ENCODE measurements around the gene PCNA. TPM values are rescaled to one million over a fixed set of nuclear protein-coding genes. Genes with fewer than 3 reads are reported as not detected.

The PCNA gene
- total RNA-seq, 1 donor from 2014 or later, result 60.8 TPM

DNA sequence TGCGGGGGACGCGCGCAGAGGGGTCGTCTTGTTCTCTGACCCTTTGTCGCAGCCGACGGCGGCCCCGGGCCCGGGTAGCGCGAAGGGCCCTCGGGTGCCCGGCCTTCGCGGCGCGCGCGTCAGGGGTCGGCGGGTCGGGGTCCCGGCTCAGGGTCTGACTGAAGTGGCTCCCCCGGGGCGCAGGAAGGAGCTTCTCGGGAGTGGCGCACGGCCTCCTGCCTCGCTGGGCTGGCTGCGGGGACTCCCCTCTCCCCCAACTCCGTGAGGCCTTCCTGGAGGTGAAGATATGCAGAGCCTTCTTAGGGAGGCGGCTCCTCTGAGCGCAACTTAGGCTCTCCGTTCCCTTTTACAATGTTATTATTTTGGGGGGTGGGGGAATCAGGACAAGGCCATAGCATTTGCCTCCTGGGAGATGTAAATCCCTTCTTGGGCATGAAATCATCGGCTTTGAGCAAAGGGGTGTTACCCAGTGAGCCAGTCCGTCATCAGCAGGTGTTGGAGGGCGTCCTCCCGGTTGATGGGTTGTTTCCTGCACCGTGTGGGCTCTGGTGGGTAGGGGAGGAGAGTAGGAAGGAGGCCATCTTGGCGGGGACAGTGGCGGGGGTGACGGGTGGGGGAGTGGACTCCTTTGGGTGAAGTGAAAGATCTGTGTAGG is 7.6 kb upstream of the PCNA start:
- Histone ChIP-seq H3K27me3 (ENCODE audit: control insufficient read depth, insufficient read depth, low read length) (no peaks in the 10 kb centered on the region), H3K36me3 (ENCODE audit: control insufficient read depth, insufficient read depth, low read length) (no peaks in the 10 kb centered on the region), H3K4me3 (ENCODE audit: low read depth, low read length) (peak overlapping the region; percentile 77)
- DNase-seq (ENCODE audit: low read depth), result peak; percentile 43
- FAIRE-seq, result no peak
- TF ChIP-seq, protein P1, sequence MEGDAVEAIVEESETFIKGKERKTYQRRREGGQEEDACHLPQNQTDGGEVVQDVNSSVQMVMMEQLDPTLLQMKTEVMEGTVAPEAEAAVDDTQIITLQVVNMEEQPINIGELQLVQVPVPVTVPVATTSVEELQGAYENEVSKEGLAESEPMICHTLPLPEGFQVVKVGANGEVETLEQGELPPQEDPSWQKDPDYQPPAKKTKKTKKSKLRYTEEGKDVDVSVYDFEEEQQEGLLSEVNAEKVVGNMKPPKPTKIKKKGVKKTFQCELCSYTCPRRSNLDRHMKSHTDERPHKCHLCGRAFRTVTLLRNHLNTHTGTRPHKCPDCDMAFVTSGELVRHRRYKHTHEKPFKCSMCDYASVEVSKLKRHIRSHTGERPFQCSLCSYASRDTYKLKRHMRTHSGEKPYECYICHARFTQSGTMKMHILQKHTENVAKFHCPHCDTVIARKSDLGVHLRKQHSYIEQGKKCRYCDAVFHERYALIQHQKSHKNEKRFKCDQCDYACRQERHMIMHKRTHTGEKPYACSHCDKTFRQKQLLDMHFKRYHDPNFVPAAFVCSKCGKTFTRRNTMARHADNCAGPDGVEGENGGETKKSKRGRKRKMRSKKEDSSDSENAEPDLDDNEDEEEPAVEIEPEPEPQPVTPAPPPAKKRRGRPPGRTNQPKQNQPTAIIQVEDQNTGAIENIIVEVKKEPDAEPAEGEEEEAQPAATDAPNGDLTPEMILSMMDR (IDR thresholded peaks at IDR 0.05; ENCODE audit: insufficient read depth, low read length, severe bottlenecking), result no peak

DNA sequence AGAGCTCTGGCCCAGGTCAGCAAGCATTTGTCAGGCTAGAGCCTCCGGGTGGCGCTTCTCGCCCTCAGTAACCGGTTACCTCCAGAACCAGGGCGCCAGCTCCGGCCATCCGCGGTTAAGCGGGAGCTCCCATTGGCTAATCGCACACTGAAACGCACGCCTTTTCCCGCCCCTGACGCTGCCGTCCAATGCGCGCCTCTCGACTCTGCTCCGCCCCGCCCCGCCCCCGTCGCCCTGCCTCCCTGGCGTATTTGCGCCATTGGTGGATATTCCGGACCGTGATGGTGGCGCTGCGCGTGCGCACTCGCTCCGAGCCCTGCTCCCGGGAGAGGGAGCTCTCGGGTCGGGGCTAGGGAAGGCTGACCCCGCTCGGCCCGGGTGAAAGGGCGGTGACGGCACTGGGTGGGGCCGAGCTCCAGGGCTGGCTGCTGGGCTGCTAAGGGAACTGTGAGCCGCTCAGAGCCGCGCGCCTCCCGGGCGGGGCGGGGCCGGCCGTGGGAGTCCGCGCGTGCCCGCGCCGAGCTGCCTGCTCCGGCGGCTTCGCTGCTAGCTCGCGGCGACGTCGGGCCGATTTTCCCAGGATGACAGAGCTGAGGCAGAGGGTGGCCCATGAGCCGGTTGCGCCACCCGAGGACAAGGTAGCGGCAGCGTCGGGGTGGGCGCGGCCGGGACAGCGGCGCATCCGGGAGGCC is 6.9 kb upstream of the PCNA start, which contains the start of gene CDS2:
Gene CDS2 (plus strand): TSS at position 497 of the 692 bp plus-strand sequence. CDS start 85 bp downstream, at position 582.
- Histone ChIP-seq H3K27me3 (ENCODE audit: control insufficient read depth, insufficient read depth, low read length) (no peaks in the 10 kb centered on the region), H3K36me3 (ENCODE audit: control insufficient read depth, insufficient read depth, low read length) (no peaks in the 10 kb centered on the region), H3K4me3 (ENCODE audit: low read depth, low read length) (peak within 1 kb of the TSS; percentile 77)
- TF ChIP-seq, protein P1 (IDR thresholded peaks at IDR 0.05; ENCODE audit: insufficient read depth, low read length, severe bottlenecking), result peak; percentile 53
- FAIRE-seq (no peak), DNase-seq (ENCODE audit: low read depth) (peak; percentile 93)

- Histone ChIP-seq H3K4me3 (ENCODE audit: low read depth, low read length) (no peak overlapping the region), H3K27me3 (ENCODE audit: control insufficient read depth, insufficient read depth, low read length) (no peaks in the 10 kb centered on the region), H3K36me3 (ENCODE audit: control insufficient read depth, insufficient read depth, low read length) (peaks cover 2% of the 10 kb centered on the region)
- TF ChIP-seq, protein P1 (IDR thresholded peaks at IDR 0.05; ENCODE audit: insufficient read depth, low read length, severe bottlenecking), result no peak
- FAIRE-seq (no peak), DNase-seq (ENCODE audit: low read depth) (no peak)
Measured at GRCh38 chr20:5122873-5123260, 3.1 kb upstream of the PCNA start.

DNA sequence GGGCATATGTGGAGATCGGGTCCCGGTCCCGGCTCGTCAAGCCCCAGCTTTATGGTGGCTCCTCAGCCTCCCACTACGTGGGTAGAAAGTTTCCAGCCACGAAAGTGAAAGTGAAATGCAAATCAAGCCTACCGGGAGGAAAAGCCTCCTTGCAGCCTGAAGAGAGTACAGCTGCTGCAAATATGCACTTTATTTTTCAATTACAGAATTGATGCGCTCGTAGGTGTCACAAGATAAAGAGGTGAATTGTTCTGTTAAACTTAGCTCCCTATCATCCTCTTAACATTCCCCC is 373 bp upstream of the PCNA start:
- Histone ChIP-seq H3K36me3 (ENCODE audit: control insufficient read depth, insufficient read depth, low read length) (peaks cover 8% of the 10 kb centered on the region), H3K4me3 (ENCODE audit: low read depth, low read length) (peak overlapping the region; percentile 55), H3K27me3 (ENCODE audit: control insufficient read depth, insufficient read depth, low read length) (no peaks in the 10 kb centered on the region)
- FAIRE-seq (no peak), DNase-seq (ENCODE audit: low read depth) (no peak)
- TF ChIP-seq, protein P1 (IDR thresholded peaks at IDR 0.05; ENCODE audit: insufficient read depth, low read length, severe bottlenecking), result no peak

- DNase-seq (ENCODE audit: low read depth) (no peak), FAIRE-seq (no peak)
- Histone ChIP-seq H3K4me3 (ENCODE audit: low read depth, low read length) (peak overlapping the region; percentile 55), H3K27me3 (ENCODE audit: control insufficient read depth, insufficient read depth, low read length) (no peaks in the 10 kb centered on the region), H3K36me3 (ENCODE audit: control insufficient read depth, insufficient read depth, low read length) (peaks cover 8% of the 10 kb centered on the region)
- TF ChIP-seq, protein P1 (IDR thresholded peaks at IDR 0.05; ENCODE audit: insufficient read depth, low read length, severe bottlenecking), result no peak
Measured at GRCh38 chr20:5119143-5119434, 669 bp downstream of the PCNA start.
